Measurements from ENCODE around the gene PRKCQ. TPM values are rescaled to one million over a fixed set of nuclear protein-coding genes. Genes with fewer than 3 reads are reported as not detected.

The PRKCQ gene
- total and polyA plus RNA-seq, 2 of the 8 experiments (the other 6 are each of a cell fraction or from before 2014, with no cell fraction given) = 9.1 to 22.6 TPM

DNA sequence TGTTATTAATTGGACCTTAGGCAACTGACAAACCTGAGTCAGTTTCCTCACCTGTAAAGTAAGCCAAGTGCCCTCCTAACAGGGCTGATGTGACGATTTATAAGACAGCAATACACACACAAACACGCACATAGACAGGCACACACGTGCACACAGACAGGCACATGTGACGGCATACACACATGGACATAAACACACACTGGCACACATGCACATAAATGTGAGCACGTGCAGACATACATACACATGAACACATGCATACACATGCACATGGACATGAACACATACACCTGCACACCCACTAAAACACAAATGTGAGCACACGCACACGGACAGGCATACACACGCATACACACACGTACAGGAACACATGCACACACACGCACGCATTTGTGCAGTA lies 148.9 kb downstream of the PRKCQ start (continued):
- TF ChIP-seq, protein P1, sequence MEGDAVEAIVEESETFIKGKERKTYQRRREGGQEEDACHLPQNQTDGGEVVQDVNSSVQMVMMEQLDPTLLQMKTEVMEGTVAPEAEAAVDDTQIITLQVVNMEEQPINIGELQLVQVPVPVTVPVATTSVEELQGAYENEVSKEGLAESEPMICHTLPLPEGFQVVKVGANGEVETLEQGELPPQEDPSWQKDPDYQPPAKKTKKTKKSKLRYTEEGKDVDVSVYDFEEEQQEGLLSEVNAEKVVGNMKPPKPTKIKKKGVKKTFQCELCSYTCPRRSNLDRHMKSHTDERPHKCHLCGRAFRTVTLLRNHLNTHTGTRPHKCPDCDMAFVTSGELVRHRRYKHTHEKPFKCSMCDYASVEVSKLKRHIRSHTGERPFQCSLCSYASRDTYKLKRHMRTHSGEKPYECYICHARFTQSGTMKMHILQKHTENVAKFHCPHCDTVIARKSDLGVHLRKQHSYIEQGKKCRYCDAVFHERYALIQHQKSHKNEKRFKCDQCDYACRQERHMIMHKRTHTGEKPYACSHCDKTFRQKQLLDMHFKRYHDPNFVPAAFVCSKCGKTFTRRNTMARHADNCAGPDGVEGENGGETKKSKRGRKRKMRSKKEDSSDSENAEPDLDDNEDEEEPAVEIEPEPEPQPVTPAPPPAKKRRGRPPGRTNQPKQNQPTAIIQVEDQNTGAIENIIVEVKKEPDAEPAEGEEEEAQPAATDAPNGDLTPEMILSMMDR (IDR thresholded peaks at IDR 0.05; ENCODE audit: control extremely low read depth in 1 of 3, insufficient read depth in 1 of 3, low read depth in 1 of 3, low read length in 3 of 3) = no peak
- TF ChIP-seq JUND (IDR thresholded peaks at IDR 0.05; ENCODE audit: low read length) = no peak
- TF ChIP-seq KDM5A (IDR thresholded peaks at IDR 0.05; ENCODE audit: low read length) = no peak
- no peak for TF ChIP-seq GTF2F1 (IDR thresholded peaks at IDR 0.05; ENCODE audit: borderline replicate concordance, low read depth, low read length)
- TF ChIP-seq SAP30 (IDR thresholded peaks at IDR 0.05; ENCODE audit: insufficient read depth, insufficient replicate concordance, low read length) = no peak
